Medulla oblongata (tissue), 1 donor: ENCODE results near the gene TMPRSS5.

ENCODE experiments used
- DNase-seq: peaks from one replicate; pipeline ENCODE4 v3.0.0-alpha.2; 2015; ENCODE audit errors: extremely low spot score

The TMPRSS5 gene

DNA sequence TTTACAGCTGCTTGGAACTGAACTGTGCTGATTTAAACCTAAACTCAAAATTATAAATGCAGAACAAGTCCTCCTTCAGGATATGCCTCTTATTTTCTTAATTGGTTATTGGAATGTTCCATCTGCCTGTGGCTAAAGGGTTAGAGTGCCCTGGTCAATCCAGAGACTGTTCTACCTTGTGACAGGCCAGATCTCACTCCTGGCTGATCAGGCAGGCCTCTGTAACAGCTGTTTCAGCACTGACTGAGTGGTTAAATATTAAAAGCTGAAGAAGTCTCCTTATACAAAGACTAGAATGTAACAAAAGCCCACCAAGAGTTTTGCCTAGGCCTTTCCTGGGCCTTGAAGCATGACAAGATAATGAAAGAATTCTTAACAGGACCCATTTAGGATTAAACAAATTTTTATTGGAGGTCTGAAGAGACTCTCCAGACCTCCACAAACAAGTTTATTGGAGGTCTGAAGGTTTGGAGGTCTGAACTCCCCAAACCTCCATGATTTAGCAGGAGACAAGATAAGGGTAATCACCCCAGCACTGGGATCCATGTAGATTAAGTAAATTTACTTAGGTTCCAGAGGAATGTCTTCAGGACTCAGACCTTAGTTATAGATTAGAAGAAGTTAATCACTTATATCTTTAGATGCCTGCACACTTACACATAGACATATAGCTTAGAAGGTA is 35.8 kb downstream of the TMPRSS5 start:
- no peak for DNase-seq

DNA sequence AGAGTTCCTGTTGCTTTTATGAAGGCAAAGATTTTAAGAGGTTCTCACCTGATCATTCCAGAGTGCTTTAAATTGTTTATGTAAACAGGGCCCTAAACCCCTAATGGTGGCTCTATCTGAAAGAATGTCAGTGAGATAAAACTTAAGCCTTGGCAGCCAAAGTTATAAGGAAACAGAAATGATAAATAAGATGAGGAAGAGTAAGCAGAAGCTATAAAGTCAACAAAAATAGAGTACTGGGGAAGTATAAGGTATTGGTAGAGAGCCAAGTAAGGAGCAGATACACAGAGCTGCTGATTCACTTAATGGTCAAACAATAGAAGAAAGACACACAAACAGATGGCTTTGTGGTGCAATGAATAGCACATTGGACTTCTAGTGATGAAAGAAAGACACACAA is 37.9 kb downstream of the TMPRSS5 start:
- DNase-seq = no peak

DNA sequence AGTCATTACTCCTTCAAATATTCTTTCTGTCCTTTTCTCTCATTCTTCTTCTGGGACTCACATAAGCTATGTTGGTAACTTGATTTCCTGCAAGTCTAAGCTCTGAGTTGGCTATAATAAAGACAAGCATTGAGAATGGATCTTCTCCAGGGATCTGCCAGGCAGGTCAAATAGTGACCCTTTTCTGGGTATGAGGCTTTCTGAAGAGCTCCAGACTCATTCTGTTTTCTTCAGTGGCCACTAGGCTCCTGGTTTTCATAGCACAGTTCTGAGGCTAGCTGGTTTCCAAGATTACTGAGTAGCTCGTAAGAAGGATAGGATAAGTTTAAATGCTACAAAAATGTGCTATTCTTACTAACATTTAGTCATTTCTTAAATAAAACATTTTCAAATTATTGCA is 38.3 kb downstream of the TMPRSS5 start:
- no peak for DNase-seq

DNA sequence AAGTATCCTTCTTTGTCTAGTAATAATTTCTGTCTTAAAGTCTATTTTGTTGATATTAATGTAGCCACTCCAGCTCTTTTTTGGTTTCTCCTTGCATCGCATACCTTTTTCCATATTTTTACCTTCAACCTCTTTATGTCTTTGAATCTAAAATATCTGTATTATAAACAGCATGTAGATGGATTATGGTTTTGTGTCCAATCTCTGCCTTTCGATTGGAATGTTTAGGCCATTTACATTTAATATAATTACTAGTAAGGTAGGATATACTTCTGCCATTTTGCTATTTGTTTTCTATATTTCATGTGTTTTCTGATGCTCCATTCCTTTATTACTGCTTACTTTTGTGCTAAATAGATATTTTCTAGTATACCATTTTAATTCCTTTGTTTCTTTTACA is 39.5 kb downstream of the TMPRSS5 start:
- DNase-seq = no peak

DNA sequence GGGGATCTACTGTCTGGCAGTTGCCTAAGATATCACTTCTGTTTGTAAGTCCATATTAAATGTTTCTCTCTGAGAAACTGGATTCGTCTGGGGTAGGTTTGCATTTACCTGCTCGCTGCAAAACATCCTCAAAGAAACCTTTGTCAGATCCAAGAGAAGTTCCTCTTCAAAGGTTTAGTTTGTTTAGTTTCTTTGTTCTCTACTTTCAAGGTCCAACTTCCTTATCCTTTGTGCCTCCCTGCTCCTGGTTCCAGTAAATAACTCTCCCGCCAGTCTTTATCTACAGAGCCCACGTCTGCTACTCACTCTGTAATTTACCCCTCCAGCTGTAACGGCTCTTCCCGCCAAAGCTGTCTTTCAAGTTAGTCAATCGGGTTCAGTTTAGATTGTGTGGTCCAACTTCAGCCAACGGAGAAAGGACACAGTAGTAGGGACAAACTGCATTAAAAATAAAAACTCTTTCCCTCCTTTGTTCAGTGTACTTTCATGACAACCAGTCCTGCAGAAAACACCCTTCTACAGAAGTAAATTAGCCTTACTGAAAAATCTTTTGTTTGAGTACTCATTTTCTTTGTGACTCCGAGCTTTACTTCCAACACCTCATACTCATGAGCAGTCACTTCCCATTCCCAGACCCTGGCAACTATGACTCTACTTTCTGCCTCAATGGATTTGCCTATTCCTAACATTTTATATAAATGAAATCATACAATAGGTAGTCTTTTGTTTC is 41.0 kb downstream of the TMPRSS5 start:
- no peak for DNase-seq

DNA sequence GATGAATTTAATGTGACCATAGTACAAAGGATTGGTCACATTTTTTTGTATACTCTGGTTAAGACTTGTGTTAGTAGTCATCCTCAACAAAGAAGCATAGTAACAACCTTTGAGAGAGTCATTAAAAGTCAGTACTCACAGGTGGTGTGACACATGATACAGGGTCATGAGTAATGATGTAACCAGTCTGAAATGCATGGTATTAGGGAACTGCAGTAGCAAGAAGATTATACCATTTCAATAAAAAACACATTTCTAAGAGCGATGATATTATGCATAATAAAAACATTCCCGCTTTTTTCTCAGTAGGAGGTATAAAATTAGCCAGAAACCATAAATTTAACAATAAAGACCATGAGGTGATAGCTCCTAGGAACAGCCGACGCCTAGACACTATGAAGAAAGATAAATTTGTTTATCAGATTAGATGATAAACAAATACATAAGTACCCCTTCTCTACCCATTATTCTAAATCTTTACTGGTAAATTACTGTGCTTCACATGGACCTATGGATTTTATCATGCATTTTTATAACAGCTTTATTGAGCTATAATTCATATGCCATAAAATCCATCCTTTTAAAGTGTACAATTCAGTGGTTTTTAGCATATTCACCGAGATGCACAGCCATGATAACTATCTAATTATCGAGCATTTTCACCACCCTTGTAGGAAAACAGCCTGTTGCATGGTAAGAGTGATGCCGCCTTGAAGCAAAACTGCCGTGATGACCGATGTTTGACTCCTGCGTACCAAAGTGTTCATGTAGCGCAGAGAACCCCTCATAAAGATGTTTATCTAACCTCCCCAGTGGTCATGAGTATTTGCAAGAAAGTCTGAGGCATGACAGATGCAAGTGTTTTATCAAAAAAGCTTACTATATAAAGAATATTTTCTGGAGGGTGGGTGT is 41.8 kb downstream of the TMPRSS5 start:
- DNase-seq = no peak

DNA sequence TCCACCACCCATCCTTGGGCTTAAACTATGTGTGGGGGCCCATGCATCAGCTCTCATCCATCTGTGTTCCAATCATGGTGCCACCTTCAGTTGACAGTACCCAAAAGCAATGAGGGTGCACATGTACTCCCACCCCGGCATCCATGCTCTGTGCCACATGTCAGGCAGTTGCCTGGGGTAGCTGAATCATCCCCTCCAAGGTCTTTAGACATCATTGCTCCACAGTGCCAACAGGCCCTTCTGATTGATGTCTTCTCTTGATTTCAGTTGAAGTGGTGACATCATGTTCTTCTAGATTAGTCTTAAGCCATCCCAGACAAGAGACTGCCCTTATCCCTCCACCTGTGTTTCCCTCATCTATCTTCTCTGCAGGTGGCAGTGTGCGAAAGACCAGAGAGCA is 42.5 kb downstream of the TMPRSS5 start:
- DNase-seq = no peak

DNA sequence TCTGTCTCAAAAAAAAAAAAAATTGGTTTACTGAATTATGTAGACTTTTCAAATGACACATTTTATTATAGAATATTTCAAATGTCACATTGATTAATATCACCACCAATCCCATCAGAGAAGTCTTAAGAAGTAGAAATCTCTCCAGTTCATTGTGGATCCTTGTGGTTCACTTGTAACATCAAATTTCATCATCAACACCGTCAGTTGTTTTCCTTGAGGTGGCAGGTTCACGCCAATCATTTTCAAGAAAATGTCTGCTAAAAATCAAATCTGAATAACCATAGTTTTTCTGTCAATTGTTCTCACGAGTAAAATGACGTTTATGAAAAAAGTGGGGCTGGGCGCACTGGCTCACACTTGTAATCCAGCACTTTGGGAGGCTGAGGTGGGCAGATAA is 50.3 kb downstream of the TMPRSS5 start:
- DNase-seq = no peak

DNA sequence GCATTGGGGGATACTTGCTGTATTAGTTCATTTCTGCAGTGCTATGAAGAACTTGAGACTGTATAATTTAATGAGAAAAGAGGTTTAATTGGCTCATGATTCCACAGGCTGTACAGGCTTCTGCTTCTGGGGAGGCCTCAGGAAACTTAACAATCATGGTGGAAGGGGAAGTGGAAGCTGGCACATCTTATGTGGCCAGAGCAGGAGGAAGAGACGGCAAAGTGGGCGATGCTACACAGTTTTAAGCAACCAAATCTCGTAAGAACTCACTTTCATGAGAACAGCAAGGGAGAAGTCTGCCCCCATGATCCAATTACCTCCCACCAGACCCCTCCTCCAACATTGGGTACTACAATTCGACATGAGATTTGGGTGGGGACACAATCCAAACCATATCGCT is 55.1 kb downstream of the TMPRSS5 start:
- no peak for DNase-seq

DNA sequence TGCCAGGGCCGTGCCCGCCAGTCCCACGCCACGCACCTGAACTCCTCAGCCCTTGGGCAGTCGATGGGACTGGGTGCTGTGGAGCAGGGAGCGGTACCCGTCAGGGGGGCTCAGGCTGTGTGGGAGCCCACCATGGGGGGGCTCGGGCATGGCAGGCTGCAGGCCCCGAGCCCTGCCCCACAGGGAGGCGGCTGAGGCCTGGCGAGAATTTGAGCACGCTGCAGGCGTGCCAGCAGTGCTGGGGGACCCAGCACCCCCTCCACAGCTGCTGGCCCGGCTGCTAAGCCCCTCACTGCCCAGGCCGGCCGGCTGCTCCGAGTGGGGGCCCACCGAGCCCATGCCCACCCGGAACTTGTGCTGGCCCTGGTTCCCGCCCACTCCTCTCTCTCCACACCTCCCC is 56.8 kb downstream of the TMPRSS5 start:
- DNase-seq = no peak

DNA sequence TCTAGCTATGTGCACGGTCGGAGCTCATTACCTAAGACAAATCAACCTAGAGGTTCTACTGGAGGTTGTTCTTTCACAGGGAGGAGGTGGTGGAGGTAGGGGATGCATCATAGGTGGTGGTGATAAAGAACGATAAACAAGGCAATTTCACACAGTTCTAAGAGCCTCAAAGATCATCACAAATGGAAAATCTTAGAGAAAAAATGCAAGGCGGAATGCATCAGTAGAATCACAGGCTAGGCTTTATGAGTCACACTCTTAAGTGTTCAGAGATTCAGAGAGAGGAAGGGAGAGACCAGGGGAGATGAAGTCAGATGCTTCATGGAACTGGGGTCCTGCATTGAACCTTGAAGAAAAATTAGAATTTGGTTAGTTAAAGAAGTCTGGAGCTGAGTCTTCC is 58.3 kb downstream of the TMPRSS5 start:
- no peak for DNase-seq

DNA sequence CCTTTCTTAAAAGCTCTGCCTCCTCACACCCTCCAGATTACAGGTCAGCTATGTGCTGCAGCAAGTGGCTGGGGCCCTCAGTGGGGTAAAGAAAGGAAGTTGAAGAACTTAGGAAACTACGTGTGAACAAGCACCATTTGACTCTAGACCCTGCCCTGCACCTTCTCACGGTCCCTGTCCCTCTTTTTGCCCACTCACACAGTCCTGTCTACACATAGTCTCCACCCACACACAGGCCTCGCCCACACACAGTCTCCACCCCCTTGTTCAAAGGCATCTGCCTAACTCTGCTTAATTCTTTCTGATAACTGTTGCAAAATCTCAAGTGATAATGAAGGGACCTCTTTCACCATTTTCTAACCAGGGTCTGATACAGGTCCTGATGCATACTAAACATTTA is 59.0 kb downstream of the TMPRSS5 start:
- no peak for DNase-seq

DNA sequence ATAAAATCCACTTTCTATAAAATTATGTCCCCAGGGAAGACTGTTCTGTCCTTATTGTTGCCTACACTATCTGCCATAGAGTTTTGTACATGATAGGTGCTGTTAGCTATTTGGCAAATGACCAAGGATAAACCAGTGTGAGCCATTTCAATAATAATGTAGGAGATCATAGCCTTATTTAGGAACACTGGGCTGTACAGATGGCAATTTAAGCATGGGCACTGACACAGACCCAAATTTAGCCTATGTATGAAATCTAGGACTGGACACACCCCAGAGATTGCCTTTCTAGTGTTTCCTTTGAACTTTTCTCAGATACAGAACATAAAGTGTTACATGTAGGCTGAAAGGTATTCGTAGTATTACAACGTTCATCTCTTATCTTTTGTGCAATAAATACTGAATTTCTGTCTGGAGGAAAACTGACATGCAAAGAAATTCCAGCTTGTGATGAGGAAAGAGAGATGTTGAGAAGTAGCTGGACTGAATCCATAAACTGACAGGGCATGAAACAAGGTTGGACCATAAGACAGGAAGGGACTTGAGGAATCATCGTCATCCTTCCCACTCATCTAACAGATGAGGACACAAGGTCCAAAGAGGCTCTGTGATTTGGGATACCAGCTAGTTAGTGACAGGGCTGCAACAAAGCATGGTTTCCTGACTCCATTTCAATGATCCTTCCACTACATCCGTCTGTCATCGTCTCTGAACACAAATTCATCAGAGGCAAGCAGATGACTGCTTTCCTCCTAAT is 60.3 kb downstream of the TMPRSS5 start:
- DNase-seq = no peak

DNA sequence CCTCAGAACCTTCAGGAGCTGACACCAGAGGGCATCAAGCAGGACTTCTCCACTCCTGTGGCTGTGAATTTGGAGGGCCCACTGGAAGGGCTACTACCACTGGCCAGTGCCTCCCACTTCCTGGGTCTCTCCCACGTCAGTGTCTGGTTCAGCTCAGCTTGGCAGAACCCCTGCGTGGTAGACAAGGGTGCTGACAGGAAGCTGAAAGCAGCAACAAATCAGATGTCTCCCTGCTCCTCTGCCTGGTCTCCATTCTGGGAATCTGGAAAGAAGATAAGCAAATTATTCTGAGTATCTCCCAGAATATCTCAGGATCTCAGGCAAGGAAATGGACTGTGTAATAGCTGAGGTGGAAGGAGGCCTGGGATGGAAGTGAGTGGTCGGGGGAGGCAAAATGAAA is 61.5 kb downstream of the TMPRSS5 start:
- no peak for DNase-seq

DNA sequence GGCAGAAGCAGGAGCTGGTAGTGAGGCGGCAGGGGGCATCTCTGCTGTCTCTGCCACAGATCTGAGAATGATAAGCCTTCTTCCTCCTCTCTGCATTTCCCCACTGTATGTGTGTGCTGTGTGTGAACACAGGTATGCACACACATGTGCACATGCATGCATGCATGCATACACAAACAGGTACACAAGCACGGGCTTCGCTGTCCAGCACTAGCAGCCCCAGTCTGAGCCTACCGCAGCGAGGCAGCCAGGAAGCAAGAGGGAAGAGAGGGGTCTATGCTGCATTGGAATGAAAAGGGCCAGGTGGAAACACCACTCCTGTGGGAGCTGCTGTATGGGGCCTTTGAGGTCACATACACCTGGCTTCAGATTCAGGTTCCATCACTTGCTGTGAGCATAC is 62.4 kb downstream of the TMPRSS5 start:
- no peak for DNase-seq

DNA sequence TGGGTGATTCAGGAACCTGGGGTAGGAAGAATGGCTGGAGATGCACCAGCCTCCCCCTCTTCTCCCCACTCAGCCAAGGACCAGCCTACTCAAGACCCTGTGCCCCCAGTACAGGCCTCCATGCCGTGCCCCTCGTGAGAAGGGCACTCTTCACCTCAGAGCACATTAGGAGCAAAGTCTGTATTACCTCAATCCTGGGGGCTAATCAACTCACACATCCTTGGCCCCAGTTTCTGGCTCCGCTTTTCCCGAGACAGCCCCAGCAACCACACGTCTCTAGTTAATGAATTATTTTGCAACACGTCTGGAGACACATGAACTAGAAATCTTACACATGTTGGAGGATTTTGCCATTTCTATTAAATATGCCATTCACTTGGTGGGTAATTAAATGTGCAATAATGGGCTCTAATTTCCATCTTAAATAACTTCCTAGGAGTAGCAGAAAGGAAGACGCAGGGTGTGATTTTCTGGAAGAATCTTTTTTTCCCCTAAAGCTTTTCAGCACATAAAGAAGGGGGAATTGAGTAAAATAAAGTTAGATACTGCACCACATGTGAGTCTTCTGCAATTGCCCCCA is 63.0 kb downstream of the TMPRSS5 start:
- no peak for DNase-seq

DNA sequence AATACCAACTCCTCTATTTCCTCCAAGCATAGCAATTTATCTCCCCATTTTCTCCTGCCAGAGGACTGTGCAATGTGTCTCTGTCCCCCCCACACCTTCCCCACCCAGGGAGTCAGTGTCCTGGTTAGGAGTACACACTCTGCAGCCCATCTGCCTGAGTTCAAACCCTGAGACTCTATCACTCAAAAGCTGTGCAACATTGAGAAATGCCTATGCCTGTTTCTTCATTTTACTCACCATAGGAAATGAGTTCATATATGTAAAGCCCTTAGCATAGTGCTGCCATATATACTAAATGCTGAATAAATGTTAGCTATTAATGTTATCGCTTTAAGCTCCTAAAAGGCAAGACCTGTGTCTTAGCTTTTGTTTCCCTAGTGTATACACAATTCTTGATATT is 64.0 kb downstream of the TMPRSS5 start:
- DNase-seq = no peak

DNA sequence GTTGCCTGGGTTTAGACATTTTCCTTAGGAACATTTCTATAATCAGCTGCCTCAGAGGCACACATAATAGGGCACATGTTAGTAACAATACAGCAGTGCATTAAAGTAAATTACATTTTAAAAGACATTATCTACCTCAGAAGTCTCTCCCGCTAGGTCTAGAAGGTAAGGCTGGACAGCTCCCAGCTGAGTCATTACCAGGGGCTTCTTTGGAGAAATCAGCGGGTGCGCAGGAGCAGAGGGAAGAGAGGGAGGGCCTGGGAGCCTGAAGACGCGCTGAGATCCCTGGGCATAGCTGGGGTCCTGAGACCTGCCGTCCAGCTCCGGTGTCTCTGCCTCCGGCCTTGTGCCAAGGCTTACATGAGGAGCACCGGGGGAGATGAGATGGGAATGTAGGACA is 67.7 kb downstream of the TMPRSS5 start:
- no peak for DNase-seq

DNA sequence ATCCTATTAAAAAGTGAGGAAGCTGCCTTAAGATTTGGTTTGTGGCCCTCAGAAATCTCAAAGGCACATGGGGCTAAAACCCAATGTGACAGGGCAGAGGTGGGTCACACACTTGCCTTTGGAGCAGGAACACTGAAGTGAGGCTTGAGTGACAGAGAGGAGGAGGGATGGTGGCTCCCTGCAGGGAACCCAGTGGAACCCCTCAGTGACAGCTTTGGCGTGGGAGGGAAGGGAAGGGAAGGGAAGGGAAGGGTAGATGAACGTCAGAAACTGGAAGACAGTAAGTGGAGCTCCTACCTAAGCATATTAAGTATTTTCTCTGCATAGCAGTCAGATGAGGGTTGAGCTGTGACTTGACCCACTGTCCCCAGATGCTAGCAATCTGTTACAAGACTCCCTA is 68.5 kb downstream of the TMPRSS5 start:
- no peak for DNase-seq
